GM19025 (cell line): ENCODE measurements around the gene KIF13A.
"Not testable (repeated sequence)": the region's sequence is repeated elsewhere in the genome, so short reads cannot be mapped to it uniquely, and the experiment has no call there.

Experiments
- ATAC-seq: cut with Tn5 transposase; IDR thresholded peaks from one replicate; pipeline ENCODE4 v1.9.1; 2021; ENCODE audit warnings: mild to moderate bottlenecking, low read depth, moderate library complexity; ENCODE audit not compliant: unreplicated experiment

Gene KIF13A

GRCh38 chr6:17817763-17818162, 169.7 kb downstream of the KIF13A start:
- no peak for ATAC-seq

DNA sequence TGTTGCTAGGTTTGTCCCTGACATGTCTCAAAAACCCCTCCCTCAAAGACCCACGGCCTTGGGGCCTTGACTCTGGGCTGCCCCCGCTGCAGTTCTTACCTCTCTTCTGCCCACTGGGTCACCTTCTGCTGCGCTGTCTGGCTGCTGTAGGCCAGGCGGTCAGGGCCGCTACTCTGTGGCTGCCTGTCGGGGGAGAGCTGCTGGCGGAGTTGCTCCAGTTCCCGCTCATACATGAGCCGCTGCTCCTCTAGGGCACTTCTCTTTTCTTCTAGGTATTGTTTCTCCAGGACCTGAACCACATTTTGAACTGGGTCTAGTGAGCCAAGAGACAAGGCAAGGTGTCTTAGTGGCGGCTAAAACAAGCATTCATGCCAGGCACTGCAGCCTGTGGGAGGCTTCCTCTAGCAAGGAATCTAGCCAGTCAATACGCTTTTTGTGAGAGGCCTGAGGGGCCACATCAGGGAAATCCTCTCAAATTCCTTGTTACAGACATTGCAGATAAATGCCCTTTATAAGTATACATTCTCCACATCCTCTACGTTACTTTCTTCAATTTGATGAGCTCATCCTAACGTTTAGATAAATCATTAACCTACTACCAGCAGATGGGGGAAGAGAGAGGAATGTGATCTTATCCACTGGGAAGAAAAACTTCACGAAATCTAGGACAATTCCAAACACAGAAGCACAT, 170.4 kb downstream of the KIF13A start:
- ATAC-seq: no peak

DNA sequence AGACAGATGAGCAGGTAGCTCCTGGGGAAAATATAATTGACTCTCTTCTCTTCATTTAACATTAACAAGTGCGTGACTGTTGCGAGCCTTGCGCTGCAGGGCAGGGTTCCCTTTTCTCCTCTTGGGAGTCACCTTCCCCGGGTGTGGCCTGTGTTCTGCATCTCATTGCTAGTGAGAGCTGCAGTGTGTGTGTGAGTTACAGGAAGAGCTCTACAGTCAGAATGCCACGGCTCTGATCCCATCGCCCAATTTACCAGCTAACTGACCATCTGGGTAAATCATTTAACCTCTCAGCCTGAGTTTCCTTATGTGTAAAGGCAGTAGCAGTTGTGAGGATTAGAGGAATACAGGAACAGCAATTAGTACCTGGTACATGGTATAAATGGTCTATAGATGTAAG, 173.9 kb downstream of the KIF13A start:
- no peak for ATAC-seq

DNA sequence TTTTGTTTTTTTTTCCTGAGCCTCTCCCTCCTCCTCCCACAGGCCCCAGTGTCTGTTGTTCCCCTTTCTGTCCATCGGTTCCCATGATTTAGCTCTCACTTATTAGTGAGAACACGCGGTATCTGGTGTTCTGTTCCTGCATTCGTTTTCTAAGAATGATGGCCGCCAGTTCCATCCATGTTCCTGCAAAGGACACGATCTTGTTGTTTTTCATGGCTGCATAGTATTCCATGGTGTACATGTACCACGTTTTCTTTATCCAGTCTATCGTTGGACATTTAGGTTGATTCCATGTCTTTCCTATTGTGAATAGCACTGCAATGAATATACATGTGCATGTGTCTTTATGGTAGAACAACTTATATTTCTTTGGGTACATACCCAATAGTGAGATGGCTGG, 175.1 kb downstream of the KIF13A start:
- no peak for ATAC-seq

- no peak for ATAC-seq
These were observed 178.8 kb downstream of the KIF13A start for GRCh38 chr6:17808609-17809008.

DNA sequence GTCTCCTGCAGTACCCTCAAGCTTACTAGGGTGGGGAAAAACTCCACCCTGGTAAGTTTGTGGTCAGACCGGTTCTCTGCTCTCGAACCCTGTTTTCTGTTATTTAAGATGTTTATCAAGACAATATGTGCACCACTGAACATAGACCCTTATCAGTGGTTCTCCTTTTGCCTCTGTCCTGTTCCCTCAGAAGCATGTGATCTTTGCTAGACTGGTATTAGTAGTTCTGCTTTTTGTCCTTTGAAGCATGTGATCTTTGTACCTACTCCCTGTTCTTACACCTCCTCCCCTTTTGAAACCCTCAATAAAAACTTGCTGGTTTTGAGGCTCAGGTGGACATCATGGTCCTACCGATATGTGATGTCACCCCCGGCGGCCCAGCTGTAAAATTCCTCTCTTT, 180.0 kb downstream of the KIF13A start:
- ATAC-seq: not testable (repeated sequence)

DNA sequence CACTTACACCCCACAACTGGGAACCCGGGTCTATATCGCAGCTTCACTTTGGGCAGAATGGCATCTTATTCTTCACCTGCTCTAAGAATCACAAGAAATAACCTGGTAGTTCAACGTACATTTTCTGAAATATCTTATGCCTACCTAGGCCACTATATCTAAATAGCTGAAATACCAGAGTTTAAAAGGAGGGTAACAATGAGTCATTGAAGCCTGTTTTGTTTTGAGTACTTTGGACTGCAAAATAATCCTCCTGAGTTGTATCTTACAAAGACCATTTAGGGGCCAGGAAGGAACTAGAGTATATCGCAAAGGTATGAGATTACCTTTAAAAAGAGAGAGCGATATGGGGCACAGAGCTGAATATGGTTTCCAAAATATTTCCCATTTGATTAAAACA, 184.0 kb downstream of the KIF13A start:
- ATAC-seq: no peak

- ATAC-seq: no peak
These were observed 188.8 kb downstream of the KIF13A start for GRCh38 chr6:17798477-17799154.

- no peak for ATAC-seq
These were observed 196.9 kb downstream of the KIF13A start for GRCh38 chr6:17790489-17790888.

DNA sequence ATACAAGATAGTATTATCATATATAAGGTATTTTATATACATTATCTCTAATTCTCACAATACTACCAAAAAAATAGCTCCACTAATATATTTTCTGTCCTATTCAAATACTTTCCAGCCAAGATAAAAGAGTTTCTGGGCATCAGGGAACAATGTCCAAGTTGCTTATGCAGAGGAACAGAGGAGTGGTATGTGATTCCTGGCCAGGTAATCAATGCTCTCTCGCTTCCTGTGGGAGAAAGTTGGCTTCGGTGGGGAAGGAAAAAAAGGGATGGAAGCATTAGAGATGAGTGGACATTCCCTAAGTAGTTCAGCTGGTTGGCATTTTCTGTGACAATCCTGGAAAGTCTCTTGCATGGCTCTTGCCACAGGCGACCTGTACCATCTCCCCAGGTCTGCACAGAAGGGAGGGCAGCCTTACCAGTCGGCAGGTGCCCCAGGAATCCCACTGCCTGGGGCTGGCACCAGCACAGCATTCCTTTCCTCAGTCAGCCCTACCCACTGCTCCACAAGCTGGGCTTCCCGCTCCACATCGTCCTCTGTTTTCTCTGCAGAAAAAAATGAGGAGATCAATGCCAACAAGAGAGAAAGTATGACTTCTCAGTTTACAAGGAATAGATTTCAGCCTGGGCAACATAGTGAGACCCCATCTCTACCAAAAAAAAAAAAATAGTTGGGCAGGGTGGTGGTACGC, 202.2 kb downstream of the KIF13A start:
- ATAC-seq: no peak

GRCh38 chr6:17780061-17780460, 207.4 kb downstream of the KIF13A start:
- no peak for ATAC-seq

- ATAC-seq: no peak
These were observed 215.8 kb downstream of the KIF13A start for GRCh38 chr6:17771609-17772008.

- ATAC-seq: no peak
These were observed 218.6 kb downstream of the KIF13A start for GRCh38 chr6:17768881-17769280.

- no peak for ATAC-seq
These were observed 219.0 kb downstream of the KIF13A start for GRCh38 chr6:17768388-17768787.

GRCh38 chr6:17762651-17763050, 224.8 kb downstream of the KIF13A start:
- ATAC-seq: no peak

DNA sequence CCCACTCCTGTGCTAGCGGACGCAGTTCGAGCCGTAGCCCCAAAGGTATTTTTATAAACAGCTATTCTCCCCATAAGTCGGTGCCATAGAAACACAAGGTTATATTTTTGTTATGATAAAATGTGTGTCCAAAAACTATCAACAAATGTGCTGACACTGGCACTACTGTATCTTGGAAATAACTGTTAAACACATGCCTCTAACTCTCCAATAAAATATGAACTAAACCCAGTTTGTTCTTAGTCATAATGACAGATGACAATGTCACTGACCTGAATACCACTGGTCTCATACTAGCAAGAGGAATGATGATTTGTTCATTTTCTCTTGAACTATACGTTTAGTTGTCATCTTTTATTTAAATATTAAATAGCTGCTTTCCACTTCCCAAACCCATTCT, 229.3 kb downstream of the KIF13A start:
- no peak for ATAC-seq

DNA sequence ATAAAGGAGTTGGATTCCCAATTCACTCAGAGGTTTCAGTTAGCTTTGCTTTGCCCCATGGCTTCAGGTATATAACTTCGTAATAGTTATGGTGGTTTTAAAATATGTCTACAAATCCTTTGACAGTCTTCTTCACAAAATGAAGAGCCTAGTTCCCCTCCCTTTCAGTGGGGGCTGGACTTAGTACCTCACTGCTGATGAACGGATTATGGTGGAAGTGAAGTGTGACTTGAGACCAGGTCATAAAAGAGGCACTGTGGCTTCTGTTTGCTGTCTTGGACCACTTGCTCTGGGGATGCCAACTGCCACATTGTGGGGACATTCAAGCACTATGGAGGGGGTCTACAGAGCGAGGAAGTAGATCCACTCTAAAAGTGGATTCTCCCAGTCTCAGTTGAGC, 233.2 kb downstream of the KIF13A start:
- ATAC-seq: no peak

DNA sequence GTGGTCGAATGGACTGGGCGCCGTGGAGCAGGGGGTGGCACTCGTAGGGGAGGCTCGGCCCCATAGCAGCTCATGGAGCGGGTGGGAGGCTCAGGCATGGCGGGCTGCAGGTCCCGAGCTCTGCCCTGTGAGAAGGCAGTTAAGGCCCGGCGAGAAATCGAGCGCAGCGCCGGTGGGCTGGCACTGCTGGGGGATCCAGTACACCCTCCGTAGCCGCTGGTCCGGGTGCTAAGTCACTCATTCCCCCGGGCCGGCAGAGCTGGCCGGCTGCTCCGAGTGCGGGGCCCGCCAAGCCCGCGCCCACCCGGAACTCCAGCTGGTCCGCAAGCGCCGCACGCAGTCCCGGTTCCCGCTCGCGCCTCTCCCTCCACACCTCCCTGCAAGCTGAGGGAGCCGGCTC, 242.1 kb downstream of the KIF13A start:
- not testable (repeated sequence) for ATAC-seq

- not testable (repeated sequence) for ATAC-seq
These were observed 242.6 kb downstream of the KIF13A start for GRCh38 chr6:17744757-17745308.

DNA sequence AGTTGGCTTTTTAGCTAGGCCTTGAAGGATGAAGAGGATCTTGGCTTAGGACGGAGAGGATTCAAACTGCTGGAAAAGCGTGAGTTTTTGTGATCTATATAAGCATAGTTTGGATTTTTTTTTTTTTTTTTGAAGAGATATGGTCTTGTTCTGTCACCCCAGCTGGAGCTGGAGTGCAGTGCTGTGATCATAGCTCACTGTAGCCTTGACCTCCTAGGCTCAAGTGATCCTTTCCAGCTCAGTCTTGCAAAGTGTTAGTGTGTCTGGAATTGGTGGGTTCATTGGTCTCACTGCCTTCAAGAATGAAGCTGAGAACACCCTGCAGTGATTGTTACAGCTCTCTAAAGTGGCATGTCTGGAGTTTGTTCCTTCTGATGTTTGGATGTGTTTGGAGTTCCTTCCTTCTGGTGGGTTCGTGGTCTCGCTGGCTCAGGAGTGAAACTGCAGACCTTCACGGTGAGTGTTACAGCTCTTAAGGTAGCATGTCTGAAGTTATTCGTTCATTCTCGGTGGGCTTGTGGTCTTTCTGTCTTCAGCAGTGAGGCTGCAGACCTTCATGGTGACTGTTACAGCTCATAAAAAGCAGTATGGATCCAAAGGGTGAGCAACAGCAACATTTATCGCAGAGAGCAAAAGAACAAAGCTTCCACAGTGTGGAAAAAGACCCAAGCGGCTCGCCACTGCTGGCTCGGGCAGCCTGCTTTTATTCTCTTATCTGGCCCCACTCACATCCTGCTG, 243.2 kb downstream of the KIF13A start:
- no peak for ATAC-seq

- no peak for ATAC-seq
These were observed 245.9 kb downstream of the KIF13A start for GRCh38 chr6:17741507-17741906.
